Measurements from ENCODE around the gene ATP4A.

Gene ATP4A

DNA sequence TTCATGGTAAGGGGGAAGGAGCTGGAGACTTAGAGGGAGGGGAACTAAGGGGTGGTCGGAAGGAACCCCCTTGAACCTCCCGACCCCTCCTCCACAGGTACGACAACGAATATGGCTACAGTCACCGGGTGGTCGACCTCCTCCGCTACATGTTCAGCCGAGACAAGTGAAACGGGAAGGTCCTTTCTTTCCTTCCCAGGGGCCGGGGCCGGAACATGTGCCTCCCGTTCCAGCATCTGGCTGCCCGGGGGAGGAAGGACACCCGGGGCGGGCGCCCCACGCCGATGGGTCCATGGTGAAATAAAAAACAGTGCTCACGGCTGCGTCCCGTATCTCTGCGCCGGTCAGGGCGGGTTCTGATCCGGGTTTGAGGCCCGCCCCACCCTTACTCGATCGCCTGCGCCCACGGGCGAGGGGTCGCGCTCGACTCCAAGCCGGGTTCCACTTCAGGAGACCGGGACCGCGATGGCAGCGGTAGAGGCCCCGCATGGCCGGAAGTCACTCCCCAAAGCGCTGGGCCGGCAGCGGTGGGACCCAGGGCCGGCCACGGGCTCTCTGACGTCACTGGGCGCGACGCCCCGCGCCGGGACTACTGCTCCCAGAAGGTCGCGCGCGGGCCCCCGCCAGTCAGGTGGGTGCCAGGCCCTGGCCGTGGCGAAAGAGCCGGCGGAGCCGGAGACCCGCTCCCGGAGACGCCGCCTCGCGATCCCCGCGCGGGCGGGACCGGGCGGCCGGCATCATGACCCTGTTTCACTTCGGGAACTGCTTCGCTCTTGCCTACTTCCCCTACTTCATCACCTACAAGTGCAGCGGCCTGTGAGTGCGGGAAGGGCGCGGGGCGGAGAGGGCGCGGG lies 18.2 kb downstream of the ATP4A start, which contains the start of gene TMEM147:
TMEM147 (plus strand) TSS at position 626 of the 854 bp plus-strand sequence; CDS start at position 740, 114 bp downstream.
- peak; percentile 100 for DNase-seq (ENCODE audit: insufficient read length)
- 0 out of 2 replicates have a peak, but pooled peaks have one; percentile 29 for TF ChIP-seq TAF1 (IDR thresholded peaks at IDR 0.05; ENCODE audit: borderline replicate concordance, low read depth, low read length)
- TF ChIP-seq POLR2AphosphoS5 (IDR thresholded peaks at IDR 0.05; ENCODE audit: low read depth, low read length): peak; percentile 77
- peak; percentile 85 for TF ChIP-seq POLR2A (IDR thresholded peaks at IDR 0.05; ENCODE audit: low read depth, low read length)
- FAIRE-seq: peak; percentile 89

DNA sequence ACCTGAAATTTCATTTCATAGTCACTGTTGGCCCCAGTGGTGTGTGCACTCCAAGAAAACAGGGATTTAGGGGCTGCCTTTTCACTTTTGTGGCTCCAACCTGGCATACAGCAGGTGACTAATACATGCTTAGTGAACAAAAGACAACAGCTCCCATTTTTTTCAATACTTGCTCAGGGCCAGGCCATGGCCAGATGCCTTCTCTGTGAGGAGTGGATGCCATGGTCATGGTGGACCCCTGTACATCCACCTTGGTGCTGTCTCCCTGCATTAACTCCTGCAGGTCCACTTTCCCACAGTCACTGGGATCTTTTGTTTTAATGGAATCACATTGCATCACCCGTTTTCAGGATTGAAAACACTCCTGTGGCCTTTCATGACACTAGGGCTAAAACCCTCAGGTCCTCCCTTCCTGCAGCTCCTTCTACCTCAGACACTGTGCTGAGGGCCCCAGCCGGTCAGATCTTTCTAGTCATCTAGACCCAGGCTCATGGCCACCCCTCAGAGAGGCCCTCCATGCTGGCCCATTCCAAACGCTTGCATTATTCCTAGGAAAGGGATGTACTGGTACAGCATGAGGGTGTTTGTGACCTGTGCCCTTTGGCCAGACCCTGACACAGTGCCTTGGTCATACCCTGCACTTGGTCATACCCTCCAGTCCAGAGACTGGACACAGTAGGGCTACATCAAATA lies 19.2 kb downstream of the ATP4A start:
- no peak for TF ChIP-seq POLR2AphosphoS5 (IDR thresholded peaks at IDR 0.05; ENCODE audit: low read depth, low read length)
- no peak for DNase-seq (ENCODE audit: insufficient read length)
- peak; percentile 53 for FAIRE-seq

DNA sequence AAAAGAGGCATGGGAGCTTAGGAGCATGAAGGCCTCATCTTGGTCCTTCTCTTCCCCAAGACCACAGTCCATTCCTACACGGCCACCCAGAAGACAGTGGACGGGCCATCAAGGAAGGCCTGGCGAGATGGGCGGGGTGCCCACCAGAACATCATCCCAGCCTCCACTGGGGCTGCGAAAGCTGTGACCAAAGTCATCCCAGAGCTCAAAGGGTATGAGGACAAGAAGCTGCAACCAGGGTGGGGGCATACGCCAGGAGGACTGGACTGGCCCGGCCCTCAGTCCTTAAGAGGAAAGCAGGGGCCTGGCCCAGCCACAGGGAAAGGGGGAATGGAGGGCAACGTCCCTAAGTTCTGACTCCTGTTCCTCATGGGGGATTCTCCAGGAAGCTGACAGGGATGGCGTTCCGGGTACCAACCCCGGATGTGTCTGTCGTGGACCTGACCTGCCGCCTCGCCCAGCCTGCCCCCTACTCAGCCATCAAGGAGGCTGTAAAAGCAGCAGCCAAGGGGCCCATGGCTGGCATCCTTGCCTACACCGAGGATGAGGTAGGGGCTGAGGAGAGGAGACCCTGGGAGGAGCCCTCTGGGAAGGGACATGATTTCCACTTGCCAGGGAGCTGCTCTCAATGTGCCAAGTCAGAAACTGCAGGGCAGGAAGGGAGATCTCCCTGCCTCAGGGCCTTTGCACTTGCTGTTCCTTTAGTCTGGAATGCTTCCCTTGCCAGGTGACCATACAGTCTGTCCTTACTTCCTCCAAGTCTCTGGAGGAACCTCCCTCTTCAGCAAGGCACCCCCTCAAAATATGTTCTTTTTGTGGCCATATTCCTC lies 20.0 kb downstream of the ATP4A start:
- DNase-seq (ENCODE audit: insufficient read length): no peak
- TF ChIP-seq POLR2AphosphoS5 (IDR thresholded peaks at IDR 0.05; ENCODE audit: low read depth, low read length): no peak
- no peak for TF ChIP-seq TAF1 (IDR thresholded peaks at IDR 0.05; ENCODE audit: borderline replicate concordance, low read depth, low read length)
- no peak for TF ChIP-seq POLR2A (IDR thresholded peaks at IDR 0.05; ENCODE audit: low read depth, low read length)
- FAIRE-seq: no peak

DNA sequence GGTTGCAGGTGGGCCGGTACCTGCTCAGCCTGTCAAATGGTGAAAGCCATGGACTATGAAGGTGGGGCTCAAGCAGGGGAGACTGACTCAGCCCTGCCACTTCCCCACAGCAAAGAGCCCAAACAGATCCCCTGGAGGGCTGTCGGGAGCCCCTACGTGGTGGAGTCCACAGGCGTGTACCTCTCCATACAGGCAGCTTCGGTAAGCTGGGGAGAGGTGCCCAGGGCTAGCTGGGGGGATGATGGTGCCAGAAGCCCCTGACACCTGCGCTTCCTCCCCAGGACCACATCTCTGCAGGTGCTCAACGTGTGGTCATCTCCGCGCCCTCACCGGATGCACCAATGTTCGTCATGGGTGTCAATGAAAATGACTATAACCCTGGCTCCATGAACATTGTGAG lies 21.2 kb downstream of the ATP4A start:
- TF ChIP-seq POLR2AphosphoS5 (IDR thresholded peaks at IDR 0.05; ENCODE audit: low read depth, low read length): no peak
- no peak for TF ChIP-seq POLR2A (IDR thresholded peaks at IDR 0.05; ENCODE audit: low read depth, low read length)
- TF ChIP-seq TAF1 (IDR thresholded peaks at IDR 0.05; ENCODE audit: borderline replicate concordance, low read depth, low read length): no peak
- no peak for FAIRE-seq
- DNase-seq (ENCODE audit: insufficient read length): no peak

DNA sequence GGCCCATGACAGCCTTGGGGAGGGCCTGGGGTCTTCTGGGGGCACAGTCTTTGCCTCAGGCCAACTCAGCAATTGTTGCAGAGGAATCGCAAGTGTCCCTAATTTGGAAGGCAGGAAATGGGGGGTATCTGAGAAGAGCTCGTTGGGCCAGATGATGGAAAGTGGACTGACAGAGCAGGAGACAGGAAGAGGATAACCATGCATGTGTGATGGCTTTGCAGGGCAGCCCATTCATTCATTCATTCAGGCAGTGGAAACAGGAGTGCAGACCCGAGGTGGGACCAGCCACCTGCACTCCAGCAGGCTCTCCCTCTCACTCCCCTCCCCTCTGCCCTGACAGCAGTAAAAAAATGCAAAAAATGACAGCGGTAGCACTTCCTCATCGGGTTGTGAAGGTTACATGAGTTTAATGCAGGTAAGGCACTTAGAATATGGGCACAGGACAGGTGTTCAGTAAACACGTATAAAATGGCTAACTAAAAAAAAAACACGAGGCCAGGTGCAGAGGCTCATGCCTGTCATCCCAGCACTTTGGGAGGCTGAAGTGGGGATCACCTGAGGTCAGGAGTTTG lies 23.0 kb downstream of the ATP4A start:
- DNase-seq (ENCODE audit: insufficient read length) (no peak), FAIRE-seq (peak; percentile 64)
- TF ChIP-seq TAF1 (IDR thresholded peaks at IDR 0.05; ENCODE audit: borderline replicate concordance, low read depth, low read length) (no peak), POLR2A (IDR thresholded peaks at IDR 0.05; ENCODE audit: low read depth, low read length) (no peak), POLR2AphosphoS5 (IDR thresholded peaks at IDR 0.05; ENCODE audit: low read depth, low read length) (no peak)

DNA sequence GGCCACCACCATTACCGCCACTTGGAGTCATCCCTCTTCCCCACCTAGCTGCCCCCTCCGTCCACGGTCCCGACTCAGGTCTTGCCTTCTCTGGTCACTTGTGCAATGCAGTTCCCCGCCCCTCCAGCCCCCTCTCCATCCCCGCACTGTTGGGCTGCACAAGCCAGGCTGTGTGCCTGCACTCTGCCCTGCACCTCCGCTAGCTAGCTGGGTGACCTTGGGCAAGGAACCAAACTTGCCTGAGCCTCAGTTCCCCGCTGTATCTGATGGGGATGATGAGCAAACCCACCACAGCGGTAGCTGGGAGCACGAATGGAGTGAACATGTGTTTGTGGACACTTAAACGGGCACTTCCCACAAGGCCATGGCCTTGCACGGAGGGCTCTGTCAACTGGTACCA lies 23.6 kb downstream of the ATP4A start:
- TF ChIP-seq POLR2A (IDR thresholded peaks at IDR 0.05; ENCODE audit: low read depth, low read length): no peak
- TF ChIP-seq POLR2AphosphoS5 (IDR thresholded peaks at IDR 0.05; ENCODE audit: low read depth, low read length): no peak
- no peak for TF ChIP-seq TAF1 (IDR thresholded peaks at IDR 0.05; ENCODE audit: borderline replicate concordance, low read depth, low read length)
- DNase-seq (ENCODE audit: insufficient read length) (no peak), FAIRE-seq (no peak)

DNA sequence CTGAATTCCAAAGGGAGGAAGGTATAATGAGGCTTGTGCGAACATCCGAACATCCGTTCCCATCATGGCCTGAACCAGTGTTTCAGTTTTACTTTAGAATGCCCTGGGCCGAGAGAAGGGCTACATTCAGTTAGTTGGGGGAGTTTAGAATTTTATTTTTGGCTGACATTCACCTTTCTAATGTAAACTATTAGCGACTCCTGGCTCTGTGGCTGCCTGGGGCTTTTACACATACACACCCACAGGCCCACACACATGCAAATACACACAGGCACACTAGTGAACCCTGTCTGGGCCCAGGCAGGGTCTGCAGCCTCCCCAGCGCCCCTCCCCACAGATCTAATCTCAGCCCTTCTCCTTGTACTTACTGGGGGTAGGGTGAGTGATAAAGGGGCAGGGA lies 24.1 kb downstream of the ATP4A start:
- no peak for TF ChIP-seq TAF1 (IDR thresholded peaks at IDR 0.05; ENCODE audit: borderline replicate concordance, low read depth, low read length)
- FAIRE-seq: peak; percentile 90
- no peak for DNase-seq (ENCODE audit: insufficient read length)

DNA sequence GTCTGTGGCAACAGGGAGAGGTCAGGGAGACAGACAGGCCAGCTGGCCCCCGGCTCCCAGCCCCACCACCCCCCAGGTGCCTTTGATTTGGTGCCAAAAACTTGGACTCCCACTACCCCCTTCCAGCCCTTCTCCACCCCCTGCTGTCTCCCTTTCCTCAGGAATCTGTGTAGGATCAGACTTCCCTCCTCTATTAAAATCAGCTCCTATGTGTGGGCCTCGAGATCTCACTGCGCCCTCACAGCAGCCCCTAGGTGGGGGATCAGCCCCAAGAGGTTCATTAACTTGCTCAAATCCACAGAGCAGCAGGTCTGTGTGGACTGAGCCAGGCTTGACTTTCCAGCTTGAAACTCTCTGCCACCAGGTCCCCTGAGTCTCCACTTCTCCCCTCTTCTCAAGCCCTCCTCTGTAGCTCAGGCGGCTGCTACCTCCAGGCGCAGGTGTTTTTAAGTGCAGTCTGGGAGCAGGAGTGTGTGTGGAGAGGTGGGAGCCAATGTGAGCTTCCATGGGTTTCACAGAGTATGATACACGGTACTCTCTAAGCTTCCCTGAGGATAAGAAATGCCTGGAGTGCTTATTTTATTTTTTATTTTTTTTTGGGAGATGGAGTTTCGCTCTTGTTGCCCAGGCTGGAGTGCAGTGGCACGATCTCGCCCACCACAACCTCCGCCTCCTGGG lies 28.5 kb downstream of the ATP4A start:
- DNase-seq (ENCODE audit: insufficient read length) (no peak), FAIRE-seq (no peak)
- TF ChIP-seq POLR2A (IDR thresholded peaks at IDR 0.05; ENCODE audit: low read depth, low read length) (no peak), POLR2AphosphoS5 (IDR thresholded peaks at IDR 0.05; ENCODE audit: low read depth, low read length) (no peak), TAF1 (IDR thresholded peaks at IDR 0.05; ENCODE audit: borderline replicate concordance, low read depth, low read length) (no peak)

DNA sequence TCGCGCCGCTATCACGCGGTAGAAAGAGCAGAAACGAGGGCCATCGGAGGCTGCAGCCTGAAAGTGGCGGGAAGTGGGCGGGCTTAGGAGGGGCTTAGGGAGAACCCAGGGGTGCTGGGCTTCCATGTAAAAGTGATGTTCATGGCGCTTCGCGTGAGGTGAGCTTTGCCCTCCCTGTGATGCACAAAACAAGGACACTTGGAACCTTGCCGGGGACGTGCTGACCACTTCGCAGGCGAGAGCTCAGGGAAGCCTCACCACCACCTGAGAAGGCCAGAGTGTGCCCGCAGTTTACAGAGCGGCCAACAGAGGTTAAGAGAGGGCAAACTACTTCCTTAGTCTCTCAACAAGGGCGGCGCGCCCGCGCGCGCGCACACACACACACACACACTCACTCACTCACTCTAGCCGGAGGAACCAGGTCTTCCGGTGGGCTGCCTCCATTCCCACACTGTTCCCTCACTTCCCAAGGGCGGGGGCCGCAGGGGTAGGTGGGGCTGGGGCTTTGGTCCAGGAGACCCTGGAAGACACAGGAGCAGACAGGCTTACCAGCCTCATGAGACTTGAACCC lies 29.6 kb downstream of the ATP4A start:
- FAIRE-seq (no peak), DNase-seq (ENCODE audit: insufficient read length) (no peak)

DNA sequence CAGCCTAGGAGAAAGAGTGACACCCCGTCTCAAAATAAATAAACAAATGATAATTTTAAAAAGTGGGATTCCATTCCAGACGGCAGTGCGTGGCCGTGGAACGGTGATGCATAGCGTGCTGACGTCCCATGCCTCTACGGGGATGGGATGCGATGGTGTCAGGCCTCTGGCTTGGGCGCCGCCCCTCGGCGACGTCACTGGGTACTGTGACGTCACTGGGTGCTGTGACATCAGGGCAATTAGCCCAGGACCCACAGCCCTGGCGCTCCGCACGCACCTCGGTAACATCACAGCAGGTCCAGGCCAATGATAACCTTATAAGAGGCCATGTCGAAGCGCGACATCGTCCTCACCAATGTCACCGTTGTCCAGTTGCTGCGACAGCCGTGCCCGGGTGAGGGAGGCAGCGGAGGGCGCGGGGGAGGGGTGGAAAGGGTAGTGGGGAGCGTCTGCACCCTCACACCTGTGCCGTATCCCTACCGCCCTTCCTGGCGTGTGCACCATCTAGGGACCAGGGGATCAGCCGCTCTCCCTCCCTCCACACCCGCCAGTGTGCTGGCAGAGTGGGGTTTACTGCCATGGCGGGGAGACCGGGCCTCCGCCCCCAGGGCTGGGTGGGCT lies 30.1 kb downstream of the ATP4A start, which contains the start of gene GAPDHS:
GAPDHS (plus strand) TSS at position 256 of the 621 bp plus-strand sequence; CDS start at position 328, 72 bp downstream.
- no peak for TF ChIP-seq POLR2A (IDR thresholded peaks at IDR 0.05; ENCODE audit: low read depth, low read length)
- TF ChIP-seq POLR2AphosphoS5 (IDR thresholded peaks at IDR 0.05; ENCODE audit: low read depth, low read length): no peak
- TF ChIP-seq TAF1 (IDR thresholded peaks at IDR 0.05; ENCODE audit: borderline replicate concordance, low read depth, low read length): no peak
- no peak for FAIRE-seq
- DNase-seq (ENCODE audit: insufficient read length): no peak

More for the DNA sequence above, 29.6 kb downstream of the ATP4A start:
- TF ChIP-seq POLR2AphosphoS5 (IDR thresholded peaks at IDR 0.05; ENCODE audit: low read depth, low read length) (no peak), TAF1 (IDR thresholded peaks at IDR 0.05; ENCODE audit: borderline replicate concordance, low read depth, low read length) (no peak), POLR2A (IDR thresholded peaks at IDR 0.05; ENCODE audit: low read depth, low read length) (no peak)

Measured in GM12892 (cell line).